ENCODE data around the gene CYP2A7. TPM values are rescaled to one million over a fixed set of nuclear protein-coding genes. Genes with fewer than 3 reads are reported as not detected.
A peak's percentile ranks its signal among the peaks of the same experiment; 100 is the strongest.
"Not testable (repeated sequence)": the region's sequence is repeated elsewhere in the genome, so short reads cannot be mapped to it uniquely, and the experiment has no call there.

The CYP2A7 gene, protein sequence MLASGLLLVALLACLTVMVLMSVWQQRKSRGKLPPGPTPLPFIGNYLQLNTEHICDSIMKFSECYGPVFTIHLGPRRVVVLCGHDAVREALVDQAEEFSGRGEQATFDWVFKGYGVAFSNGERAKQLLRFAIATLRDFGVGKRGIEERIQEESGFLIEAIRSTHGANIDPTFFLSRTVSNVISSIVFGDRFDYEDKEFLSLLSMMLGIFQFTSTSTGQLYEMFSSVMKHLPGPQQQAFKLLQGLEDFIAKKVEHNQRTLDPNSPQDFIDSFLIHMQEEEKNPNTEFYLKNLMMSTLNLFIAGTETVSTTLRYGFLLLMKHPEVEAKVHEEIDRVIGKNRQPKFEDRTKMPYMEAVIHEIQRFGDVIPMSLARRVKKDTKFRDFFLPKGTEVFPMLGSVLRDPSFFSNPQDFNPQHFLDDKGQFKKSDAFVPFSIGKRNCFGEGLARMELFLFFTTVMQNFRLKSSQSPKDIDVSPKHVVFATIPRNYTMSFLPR
- total RNA-seq, result not detected in 2 replicates

GRCh38 chr19:40882062-40882461 is at the start of gene CYP2A7:
TSS of gene CYP2A7 (minus strand) at chr19:40882231. CDS start at chr19:40882210, 21 bp downstream.
- DNase-seq (ENCODE audit: low read depth), result not testable (repeated sequence)

DNA sequence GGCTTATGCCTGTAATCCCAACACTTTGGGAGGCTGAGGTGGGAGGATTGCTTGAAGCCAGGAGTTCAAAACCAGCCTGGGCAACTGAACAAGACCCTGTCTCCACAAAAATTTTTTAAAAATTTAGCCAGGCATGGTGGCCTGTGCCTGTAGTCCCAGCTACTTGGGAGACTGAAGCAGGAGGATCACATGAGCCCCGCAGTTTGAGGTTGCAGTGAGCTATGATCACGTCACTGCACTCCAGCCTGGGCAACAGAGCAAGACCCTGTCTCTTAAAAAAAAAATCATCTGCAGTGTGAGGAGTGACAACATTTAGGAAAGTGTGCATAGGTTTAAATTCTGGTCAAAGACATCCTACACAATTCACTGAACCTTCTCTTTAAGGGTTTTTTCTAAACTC is 48.8 kb upstream of the CYP2A7 start:
- DNase-seq (ENCODE audit: low read depth), result not testable (repeated sequence)

DNA sequence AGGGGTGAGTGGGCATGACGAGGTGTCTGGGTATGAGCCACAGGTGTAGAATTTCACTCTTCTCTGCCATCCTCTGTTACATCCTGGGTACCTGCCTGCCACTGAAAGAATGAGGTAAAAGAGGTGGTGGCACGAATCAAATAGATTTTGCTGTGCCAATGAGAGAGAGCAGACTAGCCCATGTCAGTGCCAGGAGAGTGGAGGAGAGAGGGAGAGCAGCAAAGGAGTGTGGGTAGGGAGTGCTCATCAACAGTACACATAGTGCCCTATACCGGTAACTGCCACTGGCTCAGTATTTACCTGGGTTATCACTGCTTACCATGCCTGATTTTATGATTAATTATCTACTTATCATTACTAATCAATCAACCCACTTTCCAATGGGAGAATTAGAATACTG is 47.9 kb upstream of the CYP2A7 start:
- DNase-seq (ENCODE audit: low read depth), result not testable (repeated sequence)

GRCh38 chr19:40928850-40929249 is 46.8 kb upstream of the CYP2A7 start:
- no peak for DNase-seq (ENCODE audit: low read depth)

- DNase-seq (ENCODE audit: low read depth), result no peak
These were observed 45.5 kb upstream of the CYP2A7 start for GRCh38 chr19:40927567-40927966.

DNA sequence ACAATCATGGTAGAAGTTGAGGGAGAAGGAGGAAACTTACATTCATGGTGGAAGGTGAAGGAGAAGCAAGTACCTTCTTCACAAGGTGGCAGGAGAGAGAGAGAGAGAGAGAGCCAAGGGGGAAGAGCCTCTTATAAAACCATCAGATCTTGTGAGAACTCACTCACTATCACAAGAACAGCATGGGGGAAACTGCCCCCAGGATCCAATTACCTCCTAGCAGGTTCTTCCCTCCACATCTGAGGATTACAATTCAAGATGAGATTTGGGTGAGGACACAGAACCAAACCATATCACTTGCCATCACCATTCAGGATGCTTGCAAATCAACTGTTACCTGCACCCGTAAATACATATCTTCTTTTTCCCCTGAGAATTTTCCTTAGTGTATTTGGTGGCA is 44.2 kb upstream of the CYP2A7 start:
- DNase-seq (ENCODE audit: low read depth), result not testable (repeated sequence)

- DNase-seq (ENCODE audit: low read depth), result no peak
These were observed 41.9 kb upstream of the CYP2A7 start for GRCh38 chr19:40923934-40924391.

GRCh38 chr19:40922237-40923160 is 40.5 kb upstream of the CYP2A7 start:
- DNase-seq (ENCODE audit: low read depth), result not testable (repeated sequence)

DNA sequence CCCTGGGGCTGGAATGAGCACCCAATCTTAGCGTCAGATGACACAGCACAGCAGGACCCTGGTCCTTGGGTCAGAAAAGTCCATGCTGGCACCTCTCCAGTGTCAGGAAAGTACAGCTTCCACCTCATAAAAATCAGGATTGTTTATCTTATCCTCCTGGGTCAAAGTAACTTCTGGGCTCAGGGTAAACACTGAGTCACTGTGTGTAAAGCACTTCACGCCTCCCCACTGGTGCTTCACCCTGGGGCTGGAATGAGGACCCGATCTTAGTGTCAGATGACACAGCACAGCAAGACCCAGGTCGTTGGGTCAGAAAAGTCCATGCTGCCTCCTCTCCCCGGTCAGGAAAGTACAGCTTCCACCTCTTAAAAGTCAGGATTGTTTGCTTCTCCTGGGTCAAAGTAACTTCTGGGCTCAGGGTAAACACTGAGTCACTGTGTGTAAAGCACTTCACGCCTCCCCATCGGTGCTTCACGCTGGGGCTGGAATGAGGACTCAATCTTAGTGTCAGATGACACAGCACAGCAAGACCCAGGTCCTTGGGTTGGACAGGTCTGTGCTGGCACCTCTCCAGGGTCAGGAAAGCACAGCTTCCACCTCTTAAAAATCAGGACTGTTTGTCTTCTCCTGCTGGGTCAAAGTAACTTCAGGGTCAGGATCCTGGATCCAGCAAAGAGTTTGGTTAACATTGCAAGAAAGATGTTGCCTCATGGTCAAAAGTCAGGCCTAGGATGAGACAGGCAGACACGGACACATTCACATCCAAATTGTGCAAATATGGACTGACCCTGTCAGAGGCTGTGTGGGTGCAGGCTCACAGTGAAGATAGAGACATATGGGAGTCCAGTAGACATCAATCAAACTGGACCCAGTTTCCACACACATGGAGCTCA is 39.2 kb upstream of the CYP2A7 start:
- peak; percentile 32 for DNase-seq (ENCODE audit: low read depth)

DNA sequence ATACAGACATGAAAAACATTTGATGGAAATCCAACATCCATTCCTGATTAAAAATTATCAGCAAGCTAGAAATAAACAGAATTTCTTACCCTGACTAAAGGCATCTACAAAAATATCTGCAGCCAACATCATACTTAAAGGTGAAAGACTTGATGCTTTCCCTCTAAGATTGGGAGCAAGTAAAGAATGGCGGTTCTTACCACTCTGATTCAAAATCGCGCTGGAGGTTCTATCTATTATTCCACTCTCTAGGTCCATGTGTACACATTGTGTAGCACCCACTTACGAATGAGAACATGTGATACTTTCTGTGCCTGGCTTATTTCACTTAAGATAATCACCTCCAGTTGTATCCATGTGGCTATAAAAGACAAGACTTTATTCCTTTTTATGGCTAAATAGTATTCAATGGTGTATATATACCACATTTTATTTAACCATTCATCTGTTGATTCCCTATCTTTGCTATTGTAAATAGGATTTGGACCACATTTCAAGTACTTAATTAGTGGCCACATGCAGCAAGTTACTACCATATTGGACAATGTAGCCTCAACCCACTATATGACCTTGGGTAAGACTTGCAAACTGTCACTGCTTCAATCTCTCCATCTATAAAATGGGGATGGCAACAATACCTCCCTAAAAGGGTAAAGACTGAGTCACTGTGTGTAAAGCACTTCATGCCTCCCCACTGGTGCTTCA is 38.4 kb upstream of the CYP2A7 start:
- no peak for DNase-seq (ENCODE audit: low read depth)

DNA sequence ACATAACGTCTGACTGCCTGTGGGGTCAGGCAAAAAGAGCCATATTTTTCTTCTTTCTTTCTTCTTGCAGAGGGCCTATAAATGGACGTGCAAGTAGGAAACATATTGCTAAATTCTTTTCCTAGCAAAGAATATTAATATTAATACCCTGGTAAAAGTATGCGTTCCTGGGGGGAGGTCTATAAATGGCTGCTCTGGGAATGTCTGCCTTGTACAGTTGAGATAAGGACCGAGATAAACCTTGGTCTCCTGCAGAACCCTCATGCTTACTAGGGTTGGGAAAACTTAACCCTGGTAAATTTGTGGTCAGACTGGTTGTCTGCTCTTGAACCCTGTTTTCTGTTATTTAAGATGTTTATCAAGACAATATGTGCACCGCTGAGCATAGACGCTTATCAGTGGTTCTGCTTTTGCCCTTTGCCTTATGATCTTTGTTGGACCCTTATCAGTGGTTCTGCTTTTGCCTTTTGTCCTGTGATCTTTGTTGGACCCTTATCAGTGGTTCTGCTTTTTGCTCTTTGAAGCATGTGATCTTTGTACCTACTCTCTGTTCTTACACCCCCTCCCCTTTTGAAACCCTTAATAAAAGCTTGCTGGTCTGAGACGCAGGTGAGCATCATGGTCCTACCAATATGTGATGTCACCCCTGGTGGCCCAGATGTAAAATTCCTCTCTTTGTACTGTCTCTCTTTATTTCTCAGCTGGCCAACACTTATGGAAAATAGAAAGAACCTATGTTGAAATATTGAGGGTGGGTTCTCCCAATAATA is 37.7 kb upstream of the CYP2A7 start:
- not testable (repeated sequence) for DNase-seq (ENCODE audit: low read depth)

DNA sequence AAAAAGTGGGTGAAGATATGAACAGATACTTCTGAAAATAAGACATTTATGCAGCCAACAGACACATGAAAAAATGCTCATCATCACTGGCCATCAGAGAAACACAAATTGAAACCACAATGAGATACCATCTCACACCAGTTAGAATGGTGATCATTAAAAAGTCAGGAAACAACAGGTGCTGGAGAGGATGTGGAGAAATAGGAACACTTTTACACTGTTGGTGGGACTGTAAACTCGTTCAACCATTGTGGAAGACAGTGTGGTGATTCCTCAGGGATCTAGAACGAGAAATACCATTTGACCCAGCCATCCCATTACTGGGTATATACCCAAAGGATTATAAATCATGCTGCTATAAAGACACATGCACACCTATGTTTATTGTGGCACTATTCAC is 36.3 kb upstream of the CYP2A7 start:
- DNase-seq (ENCODE audit: low read depth), result not testable (repeated sequence)

- no peak for DNase-seq (ENCODE audit: low read depth)
These were observed 26.9 kb upstream of the CYP2A7 start for GRCh38 chr19:40908976-40909375.

DNA sequence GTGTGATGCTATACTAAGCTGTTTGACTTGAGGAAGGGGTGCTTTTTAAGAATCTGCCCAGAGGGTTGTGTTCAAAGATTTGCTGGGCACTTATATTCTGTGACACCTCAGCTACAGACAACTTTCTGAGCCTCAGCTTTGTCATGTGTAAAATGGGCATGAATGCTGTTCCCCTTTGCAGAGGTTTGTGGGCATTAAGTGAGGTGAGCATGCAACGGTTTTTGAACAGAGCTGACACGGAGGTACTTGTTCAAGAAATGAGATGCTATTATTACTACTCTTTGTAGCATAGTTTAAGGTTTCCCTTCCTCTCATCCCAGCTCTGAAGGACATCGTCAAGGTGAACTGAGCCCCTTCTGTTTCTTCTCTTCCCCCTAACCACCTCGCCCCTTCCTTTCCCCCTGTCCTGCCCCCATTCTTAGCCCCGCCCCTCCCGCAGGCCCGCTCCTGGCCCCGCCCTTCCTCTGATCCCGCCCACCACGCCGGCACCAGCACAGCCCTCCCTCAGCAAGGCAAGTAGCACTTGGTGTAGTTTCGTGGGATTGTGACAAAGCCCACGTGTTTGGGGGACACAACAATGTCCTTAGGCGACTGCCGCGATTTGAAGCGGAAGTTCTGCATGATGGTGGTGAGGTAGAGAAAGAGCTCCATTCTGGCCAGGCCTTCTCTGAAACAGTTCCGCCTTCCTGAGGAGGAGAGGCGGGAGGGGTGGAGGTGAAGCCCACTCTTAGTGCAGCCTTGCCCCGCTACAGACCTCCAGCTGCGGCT is 26.1 kb upstream of the CYP2A7 start:
- no peak for DNase-seq (ENCODE audit: low read depth)

DNA sequence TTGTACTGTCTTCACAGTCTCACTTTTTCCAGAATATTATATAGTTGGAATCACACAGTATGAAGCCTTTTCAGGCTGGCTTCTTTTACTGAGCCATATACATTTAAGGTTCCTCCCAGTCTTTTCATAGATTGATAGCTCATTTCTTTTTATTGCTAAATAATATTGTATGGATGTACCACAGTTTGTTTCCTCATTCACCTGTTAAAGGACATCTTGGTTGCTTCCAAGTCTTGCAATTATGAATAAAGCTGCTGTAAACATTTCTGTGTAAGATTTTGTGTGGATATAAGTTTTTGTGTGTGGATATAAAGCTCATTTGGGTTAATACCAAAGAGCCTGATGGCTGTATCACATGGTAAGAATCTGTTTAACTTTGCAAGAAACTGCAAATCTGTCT is 24.5 kb upstream of the CYP2A7 start:
- DNase-seq (ENCODE audit: low read depth), result no peak

DNA sequence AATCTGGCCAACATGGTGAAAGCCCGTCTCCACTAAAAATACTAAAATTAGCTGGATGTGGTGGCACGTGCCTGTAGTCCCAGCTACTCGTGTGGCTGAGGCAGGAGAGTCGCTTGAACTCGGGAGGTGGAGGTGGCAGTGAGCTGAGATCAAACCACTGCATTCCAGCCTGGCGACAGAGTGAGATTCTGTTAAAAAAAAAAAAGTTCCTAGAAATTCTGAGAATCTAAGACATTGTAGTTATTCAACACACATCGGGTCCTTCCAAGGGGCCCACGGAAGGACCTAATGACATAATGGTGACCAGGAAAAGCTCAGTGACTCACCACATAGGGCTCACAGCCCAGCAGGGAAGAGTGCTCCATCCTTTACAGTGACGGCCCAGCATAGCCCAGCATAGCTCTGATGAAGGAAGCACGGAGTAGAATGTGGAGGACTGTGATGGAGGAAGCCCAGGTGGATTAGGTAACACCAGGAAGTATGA is 22.7 kb upstream of the CYP2A7 start:
- DNase-seq (ENCODE audit: low read depth), result not testable (repeated sequence)

DNA sequence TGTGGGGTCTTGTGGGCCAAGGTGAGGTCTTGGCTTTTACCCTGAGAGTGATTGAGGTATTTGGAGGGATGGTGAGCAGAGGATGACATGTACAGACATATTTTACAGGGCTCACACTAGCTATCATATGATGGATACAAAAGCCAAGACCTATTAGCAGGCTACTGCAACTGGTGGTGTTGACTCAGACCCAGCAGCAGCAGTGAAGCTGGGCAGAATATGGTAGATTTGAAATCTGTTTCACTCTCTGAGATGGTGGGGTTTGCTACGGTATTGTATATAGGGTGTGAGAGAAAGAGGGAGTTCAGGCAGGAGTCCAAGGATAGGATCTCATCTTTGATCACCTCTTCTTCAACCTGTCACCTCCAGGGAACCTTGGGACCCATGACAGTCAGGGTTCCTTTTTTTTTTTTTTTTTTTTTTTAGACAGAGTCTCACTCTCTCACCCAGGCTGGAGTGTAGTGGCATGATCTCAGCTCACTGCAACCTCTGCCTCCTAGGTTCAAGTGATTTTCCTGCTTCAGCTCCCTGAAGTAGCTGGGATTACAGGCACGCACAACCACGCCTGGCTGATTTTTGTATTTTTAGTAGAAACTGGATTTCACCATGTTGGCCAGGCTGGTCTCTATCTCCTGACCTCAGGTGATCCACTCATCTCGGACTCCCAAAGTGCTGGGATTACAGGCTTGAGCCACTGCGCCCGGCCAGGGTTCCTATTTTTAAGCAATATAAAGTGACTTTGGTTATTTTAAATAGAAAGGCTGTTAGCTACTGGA is 20.1 kb upstream of the CYP2A7 start:
- not testable (repeated sequence) for DNase-seq (ENCODE audit: low read depth)

DNA sequence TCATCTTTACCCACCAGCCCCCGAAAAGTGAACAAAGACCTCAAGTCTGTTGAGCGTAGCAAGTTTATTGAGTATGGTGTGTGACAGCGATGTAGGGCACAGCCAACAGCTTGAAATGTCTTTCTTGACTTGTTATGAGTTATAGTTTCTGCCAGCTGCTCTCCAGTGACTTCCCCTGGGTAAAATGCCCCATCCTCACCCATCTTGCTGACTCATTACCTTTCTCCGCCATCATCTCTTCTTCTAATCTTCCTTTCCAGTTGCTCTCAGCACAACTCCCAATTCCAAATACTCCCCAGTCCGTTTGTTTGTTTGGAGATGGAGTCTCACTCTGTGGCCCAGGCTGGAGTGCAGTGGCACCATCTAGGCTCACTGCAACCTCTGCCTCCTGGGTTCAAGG is 18.5 kb upstream of the CYP2A7 start:
- DNase-seq (ENCODE audit: low read depth), result not testable (repeated sequence)

Data from renal cortical epithelial cell (primary cell).